Skeletal muscle tissue (tissue), 5 donors: ENCODE data around the gene SPINT1. TPM values are rescaled to one million over a fixed set of nuclear protein-coding genes. Genes with fewer than 3 reads are reported as not detected.

Experiments
- H3K27ac ChIP-seq: one replicate; pipeline ENCODE4 v1.7.0; 2013; ENCODE audit warnings: mild to moderate bottlenecking, low read depth, low read length, inconsistent platforms
- H3K27me3 ChIP-seq, 3 donors: one replicate each; pipeline ENCODE4 v1.7.0; 2013; ENCODE audit warnings: low read length in 3 of 3; ENCODE audit not compliant: control insufficient read depth in 3 of 3, insufficient read depth in 3 of 3
- H3K36me3 ChIP-seq, 3 donors: one replicate each; pipeline ENCODE4 v1.7.0; 2013; ENCODE audit warnings: low read length in 3 of 3; ENCODE audit not compliant: control insufficient read depth in 3 of 3, insufficient read depth in 3 of 3
- H3K4me1 ChIP-seq, 3 donors: one replicate each; pipeline ENCODE4 v1.7.0; 2013; ENCODE audit warnings: low read length in 3 of 3, mild to moderate bottlenecking in 3 of 3; ENCODE audit not compliant: control insufficient read depth in 3 of 3, insufficient read depth in 3 of 3
- H3K4me3 ChIP-seq, 3 donors: one replicate each; pipeline ENCODE4 v1.7.0; 2013; ENCODE audit warnings: low read length in 3 of 3
- H3K9ac ChIP-seq, 3 donors: one replicate each; pipeline ENCODE4 v1.7.0; 2013; ENCODE audit warnings: low read length in 3 of 3, mild to moderate bottlenecking in 3 of 3, moderate library complexity in 2 of 3, low read depth in 1 of 3
- H3K9me3 ChIP-seq, 3 donors: one replicate each; pipeline ENCODE4 v1.7.0; 2013; ENCODE audit warnings: low read length in 3 of 3; ENCODE audit not compliant: control insufficient read depth in 3 of 3
- small RNA-seq: library from RNA; depleted of rRNA; stranded (forward); fragments of <200 nt; gene quantifications from one replicate; pipeline ENCODE3, GENCODE V24; 2014
- total RNA-seq: library from RNA; depleted of rRNA; stranded (reverse); fragments of >200 nt; gene quantifications from one replicate; pipeline ENCODE4 v1.2.3, GENCODE V29; 2014
- donor health status: Osteomylitis.

Gene SPINT1
- total RNA-seq, 1 donor from 2014 or later = under 0.01 TPM

GRCh38 chr15:40901053-40901443 is 57.2 kb downstream of the SPINT1 start:
- Histone ChIP-seq H3K9ac (no peak overlapping the region), H3K4me3 (no peak overlapping the region), H3K4me1 (peaks cover 20 to 30% (median 22%) of the 10 kb centered on the region in 3 donors), H3K36me3 (peaks cover 43 to 46% (median 46%) of the 10 kb centered on the region in 3 donors), H3K27ac (no peak overlapping the region), H3K27me3 (no peaks in the 10 kb centered on the region), H3K9me3 (no peaks in the 10 kb centered on the region)

DNA sequence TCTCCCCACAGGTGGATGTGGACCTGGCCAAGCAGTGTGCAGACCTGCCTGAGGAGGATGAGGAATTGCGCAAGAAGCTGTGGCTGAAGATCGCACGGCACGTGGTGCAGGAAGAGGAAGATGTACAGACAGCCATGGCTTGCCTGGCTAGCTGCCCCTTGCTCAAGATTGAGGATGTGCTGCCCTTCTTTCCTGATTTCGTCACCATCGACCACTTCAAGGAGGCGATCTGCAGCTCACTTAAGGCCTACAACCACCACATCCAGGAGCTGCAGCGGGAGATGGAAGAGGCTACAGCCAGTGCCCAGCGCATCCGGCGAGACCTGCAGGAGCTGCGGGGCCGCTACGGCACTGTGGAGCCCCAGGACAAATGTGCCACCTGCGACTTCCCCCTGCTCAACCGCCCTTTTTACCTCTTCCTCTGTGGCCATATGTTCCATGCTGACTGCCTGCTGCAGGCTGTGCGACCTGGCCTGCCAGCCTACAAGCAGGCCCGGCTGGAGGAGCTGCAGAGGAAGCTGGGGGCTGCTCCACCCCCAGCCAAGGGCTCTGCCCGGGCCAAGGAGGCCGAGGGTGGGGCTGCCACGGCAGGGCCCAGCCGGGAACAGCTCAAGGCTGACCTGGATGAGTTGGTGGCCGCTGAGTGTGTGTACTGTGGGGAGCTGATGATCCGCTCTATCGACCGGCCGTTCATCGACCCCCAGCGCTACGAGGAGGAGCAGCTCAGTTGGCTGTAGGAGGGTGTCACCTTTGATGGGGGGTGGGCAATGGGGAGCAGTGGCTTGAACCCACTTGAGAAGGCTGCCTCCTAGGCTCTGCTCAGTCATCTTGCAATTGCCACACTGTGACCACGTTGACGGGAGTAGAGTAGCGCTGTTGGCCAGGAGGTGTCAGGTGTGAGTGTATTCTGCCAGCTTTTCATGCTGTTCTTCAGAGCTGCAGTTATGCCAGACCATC is 59.0 kb downstream of the SPINT1 start:
- no peak overlapping the region for H3K27ac ChIP-seq
- peaks cover 34 to 47% (median 40%) of the 10 kb centered on the region in 3 donors for H3K4me1 ChIP-seq

GRCh38 chr15:40904552-40905201 is 60.8 kb downstream of the SPINT1 start:
- peaks cover 29 to 31% (median 31%) of the 10 kb centered on the region in 3 donors for H3K36me3 ChIP-seq
- peak overlapping the region in 1 of 3 donors; percentile 25 for H3K9ac ChIP-seq
- H3K27ac ChIP-seq = no peak overlapping the region
- no peaks in the 10 kb centered on the region for H3K9me3 ChIP-seq
- H3K27me3 ChIP-seq = no peaks in the 10 kb centered on the region
- H3K4me3 ChIP-seq = no peak overlapping the region
- peaks cover 41 to 57% (median 48%) of the 10 kb centered on the region in 3 donors for H3K4me1 ChIP-seq

More for the DNA sequence above, 59.0 kb downstream of the SPINT1 start:
- H3K9ac ChIP-seq = peak overlapping the region in 1 of 3 donors; percentile 33
- peaks cover 40 to 43% (median 42%) of the 10 kb centered on the region in 3 donors for H3K36me3 ChIP-seq
- H3K27me3 ChIP-seq = no peaks in the 10 kb centered on the region
- no peak overlapping the region for H3K4me3 ChIP-seq
- no peaks in the 10 kb centered on the region for H3K9me3 ChIP-seq

DNA sequence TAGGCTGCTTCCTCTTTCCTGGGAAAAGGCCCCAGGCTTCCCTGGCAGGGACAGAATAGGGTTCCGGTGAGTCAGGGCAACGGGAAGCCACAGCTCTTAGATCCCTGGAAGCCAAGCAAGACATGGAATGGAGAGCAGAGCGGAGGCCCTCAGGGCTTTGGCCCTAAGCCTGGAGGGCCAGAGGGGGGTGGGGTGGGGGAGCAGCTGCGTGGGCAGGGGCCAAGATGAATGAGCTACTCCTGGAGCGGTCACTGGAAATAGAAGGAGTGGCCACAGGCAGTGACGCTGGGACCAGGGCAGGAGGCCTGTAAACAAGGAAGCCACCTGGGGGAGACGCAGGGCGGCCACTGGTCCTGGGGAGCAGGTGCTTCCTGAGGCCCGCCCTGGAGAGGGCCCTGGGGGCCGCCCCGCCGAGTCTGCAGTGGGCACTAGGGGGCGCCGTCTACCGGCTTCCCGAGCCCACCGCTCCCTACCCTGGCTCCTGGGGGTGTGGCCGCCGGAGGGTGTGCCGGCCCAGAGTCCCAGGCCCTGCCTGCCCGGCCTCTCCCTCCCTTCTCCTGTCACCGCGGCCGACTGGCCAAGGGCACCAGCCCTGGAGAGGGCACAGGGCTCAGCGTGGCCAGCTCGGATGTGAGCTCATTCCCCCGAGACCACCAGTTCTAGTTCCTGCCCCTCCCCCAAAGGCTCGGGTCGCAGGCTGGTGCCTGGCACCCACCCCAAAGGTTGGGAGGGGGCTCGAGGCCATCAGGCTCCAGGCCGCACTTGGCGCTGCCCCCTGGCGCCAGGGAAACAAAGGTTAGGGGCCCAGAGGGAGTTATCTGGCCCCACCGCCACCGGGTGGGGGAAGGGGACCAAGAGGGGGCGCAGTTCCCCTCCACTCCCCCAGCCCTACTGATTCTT is 62.5 kb downstream of the SPINT1 start:
- Histone ChIP-seq H3K4me3 (peak overlapping the region; percentile 65 to 78 (median 76)), H3K4me1 (peaks cover 41 to 65% (median 53%) of the 10 kb centered on the region in 3 donors), H3K27me3 (no peaks in the 10 kb centered on the region), H3K9ac (peak overlapping the region; percentile 75 to 86 (median 84)), H3K9me3 (no peaks in the 10 kb centered on the region), H3K27ac (peak overlapping the region; percentile 98), H3K36me3 (peaks cover 15 to 16% (median 16%) of the 10 kb centered on the region in 3 donors)

DNA sequence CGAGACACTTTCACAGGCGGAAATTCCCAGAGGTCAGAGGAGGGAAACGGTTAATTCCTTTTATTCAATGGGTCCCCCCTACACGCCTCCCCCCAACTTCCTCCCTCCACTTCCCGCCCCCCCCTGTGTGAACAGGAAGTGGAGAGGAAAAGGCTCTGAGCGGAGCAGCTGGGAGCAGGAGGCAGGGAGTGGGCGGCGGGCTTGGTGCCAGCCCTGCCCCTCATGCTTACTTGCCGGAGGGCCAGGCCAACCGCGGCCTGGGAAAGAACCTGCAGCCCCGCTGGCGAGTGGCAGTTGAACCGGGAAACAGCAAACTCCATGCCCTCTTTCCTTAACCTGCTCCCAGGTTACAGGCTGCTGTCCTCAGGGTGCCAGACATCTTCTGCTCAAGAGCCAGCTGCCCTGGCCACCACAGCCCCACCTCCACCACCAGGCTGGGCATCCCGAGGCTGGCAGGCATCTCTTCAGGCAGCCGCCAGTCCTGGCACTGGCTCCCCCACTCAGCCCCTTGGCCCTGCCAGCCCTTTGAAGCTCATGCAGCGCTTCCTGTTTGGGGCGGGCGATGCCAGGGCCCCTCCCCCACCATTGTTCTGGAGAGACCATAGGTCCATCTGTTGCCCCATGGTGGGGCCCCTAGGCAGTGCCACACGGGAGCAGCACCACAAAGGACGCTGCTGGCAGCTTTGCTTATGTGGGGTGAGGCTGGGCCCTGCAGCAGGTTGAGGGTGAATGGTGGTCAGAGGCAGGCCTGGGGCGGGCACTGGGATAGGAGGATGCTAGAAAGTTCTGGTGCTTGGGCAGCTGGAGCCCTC is 63.3 kb downstream of the SPINT1 start:
- Histone ChIP-seq H3K9ac (peak overlapping the region; percentile 75 to 86 (median 84)), H3K4me3 (peak overlapping the region; percentile 65 to 78 (median 76)), H3K36me3 (peaks cover 15 to 16% (median 16%) of the 10 kb centered on the region in 3 donors), H3K27me3 (no peaks in the 10 kb centered on the region), H3K4me1 (peaks cover 41 to 65% (median 55%) of the 10 kb centered on the region in 3 donors), H3K9me3 (no peaks in the 10 kb centered on the region), H3K27ac (peak overlapping the region; percentile 98)

Small RNA genes within 50 kb of the gene (small RNA-seq; reads per million reads assigned to genes)
- not detected for gene AC025166.1

Other genes with a start within 250 kb of the SPINT1 start
- 6.3 TPM for gene KNL1, start 249.8 kb upstream of the SPINT1 start, total RNA-seq
- 1.6 TPM for gene RAD51, start 148.9 kb upstream of the SPINT1 start, total RNA-seq
- gene RMDN3, start 88.8 kb upstream of the SPINT1 start, total RNA-seq = 14.6 TPM
- 1.6 TPM for gene GCHFR, start 80.0 kb upstream of the SPINT1 start, total RNA-seq
- not detected for gene C15orf62, start 74.1 kb upstream of the SPINT1 start, total RNA-seq
- gene ZFYVE19, start 37.0 kb upstream of the SPINT1 start, total RNA-seq = 19.8 TPM
- 10.4 TPM for gene DNAJC17, start 36.6 kb upstream of the SPINT1 start, total RNA-seq
- gene PPP1R14D, start 15.3 kb upstream of the SPINT1 start, total RNA-seq = not detected
- gene RHOV, start 30.2 kb downstream of the SPINT1 start, total RNA-seq = 1.0 TPM
- gene VPS18, start 50.4 kb downstream of the SPINT1 start, total RNA-seq = 20.9 TPM
- gene DLL4, start 85.3 kb downstream of the SPINT1 start, total RNA-seq = 11.5 TPM
- gene CHAC1, start 109.4 kb downstream of the SPINT1 start, total RNA-seq = 0.52 TPM